HG02642 (cell line): ENCODE data around the gene BORA.
"Not testable (repeated sequence)": the region's sequence is repeated elsewhere in the genome, so short reads cannot be mapped to it uniquely, and the experiment has no call there.

Source experiments
- ATAC-seq: cut with Tn5 transposase; IDR thresholded peaks from one replicate; pipeline ENCODE4 v1.9.1; 2021; ENCODE audit warnings: mild to moderate bottlenecking; ENCODE audit not compliant: unreplicated experiment, poor library complexity

Gene BORA

GRCh38 chr13:72727417-72728289 is at the start of gene BORA, which contains the start of gene MZT1:
Gene BORA, plus strand, starts transcription at chr13:72727923. Its CDS starts 1,018 bp downstream, at chr13:72728941.
Gene MZT1, minus strand, starts transcription at chr13:72727629. Its CDS starts 27 bp downstream, at chr13:72727602.
- ATAC-seq, result peak; percentile 96

GRCh38 chr13:72678312-72678711 is 49.4 kb upstream of the BORA start:
- ATAC-seq, result no peak

DNA sequence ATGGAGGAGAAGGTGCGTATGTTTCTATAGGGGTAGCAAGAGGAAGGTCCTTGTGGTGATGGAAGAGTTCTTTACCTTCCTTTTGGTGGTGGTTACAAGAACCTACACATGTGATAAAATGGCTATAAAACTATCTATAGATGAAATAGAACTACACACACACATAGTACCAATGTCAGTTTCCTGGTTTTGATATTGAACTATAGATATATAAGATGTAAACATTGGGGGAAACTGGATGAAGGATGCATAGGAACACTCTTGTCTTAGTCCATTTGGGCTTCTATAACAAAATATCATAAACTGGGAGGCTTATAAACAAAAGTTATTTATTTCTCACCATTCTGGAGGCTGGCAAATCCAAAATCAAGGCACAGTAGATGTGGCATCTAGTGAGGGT is 47.4 kb upstream of the BORA start:
- ATAC-seq, result no peak

DNA sequence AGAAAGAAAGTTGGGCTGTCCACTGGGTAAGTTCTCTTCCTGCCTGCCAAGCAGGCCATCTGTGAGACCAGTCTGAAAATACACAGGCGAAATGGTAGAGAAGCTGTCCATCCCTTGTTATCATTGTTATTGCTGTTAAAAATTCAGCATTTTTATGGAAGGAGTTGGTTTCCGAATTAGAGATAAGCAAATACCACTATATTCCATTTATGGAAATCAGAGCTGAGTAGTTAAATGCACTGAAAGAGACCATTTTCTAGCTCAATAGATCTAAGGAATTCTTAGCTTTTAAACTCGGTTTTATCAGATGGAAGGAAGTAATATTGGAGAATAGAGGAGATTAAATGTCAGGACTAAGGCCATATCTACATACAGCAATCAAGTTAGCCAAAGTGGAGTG is 41.0 kb upstream of the BORA start:
- no peak for ATAC-seq

- ATAC-seq, result no peak
Observed at GRCh38 chr13:72689181-72689696, 38.5 kb upstream of the BORA start.

DNA sequence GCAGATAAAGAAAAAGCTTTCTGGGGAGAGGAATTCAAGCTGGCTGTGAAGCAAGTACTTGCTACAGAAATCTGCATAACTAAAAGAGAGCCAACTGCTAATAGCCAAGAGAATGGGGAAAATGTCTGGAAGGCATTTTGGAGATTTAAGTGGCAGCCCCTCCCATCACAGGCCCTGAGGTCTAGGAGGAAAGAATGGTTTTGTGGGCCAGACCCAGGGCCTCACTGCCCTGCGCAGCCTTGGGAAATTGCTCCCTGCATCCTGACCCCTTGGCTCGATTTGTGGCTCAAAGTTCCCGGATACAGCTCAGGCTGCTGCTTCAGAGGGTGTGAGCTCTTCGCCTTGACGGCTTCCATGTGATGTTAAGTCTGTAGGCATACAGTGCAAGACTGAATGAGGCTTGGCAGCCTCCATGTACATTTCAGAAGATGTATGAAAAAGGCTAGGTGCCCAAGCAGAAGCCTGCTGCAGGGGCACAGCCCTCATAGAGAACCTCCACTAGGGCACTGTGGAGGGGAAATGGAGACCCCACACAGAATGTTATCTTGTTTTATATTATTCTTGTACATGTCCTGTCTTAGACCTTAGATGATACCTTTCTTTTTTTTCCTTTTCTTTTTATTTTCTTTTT is 34.7 kb upstream of the BORA start:
- ATAC-seq, result no peak

- ATAC-seq, result no peak
Observed at GRCh38 chr13:72693832-72694231, 33.9 kb upstream of the BORA start.

GRCh38 chr13:72694314-72694713 is 33.4 kb upstream of the BORA start:
- ATAC-seq, result no peak

- no peak for ATAC-seq
Observed at GRCh38 chr13:72696579-72696978, 31.1 kb upstream of the BORA start.

DNA sequence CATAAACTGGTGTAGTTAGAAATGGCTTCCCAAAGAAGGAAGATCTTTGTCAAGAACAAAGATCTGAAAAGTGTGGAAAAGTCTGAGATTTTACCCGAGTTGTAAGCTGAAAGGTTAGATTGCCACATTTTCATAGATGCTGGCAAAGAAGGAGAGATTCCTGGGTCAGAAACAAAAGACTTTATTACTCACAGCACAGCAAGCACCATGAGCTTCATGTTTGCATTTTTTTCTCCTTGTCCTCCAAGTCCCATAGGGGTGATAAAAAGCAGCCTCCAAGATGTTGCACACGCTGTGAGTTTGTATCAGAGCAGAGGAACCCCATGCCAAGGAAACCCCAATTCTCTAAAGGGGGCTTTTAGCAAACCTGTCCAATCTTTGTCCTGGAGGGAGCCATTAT is 29.6 kb upstream of the BORA start:
- ATAC-seq, result no peak

DNA sequence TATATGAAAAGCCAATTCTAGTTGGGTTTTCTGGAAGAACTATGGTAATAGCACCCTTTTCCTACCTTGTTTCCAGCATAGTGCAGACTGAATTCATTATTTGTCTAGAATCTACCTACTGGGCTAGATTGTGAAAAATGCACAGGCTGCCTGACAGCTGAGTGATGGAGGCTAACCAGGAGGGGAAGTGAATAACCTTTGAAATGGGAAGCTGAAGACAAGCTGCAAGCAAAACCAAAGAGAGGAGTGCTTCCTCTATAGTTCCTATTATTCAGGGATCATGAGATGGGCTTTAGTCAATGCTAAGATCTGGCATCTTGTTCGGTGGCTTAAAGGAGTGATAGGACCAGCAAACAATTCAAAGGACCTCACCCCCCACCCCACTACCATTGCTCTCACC is 27.2 kb upstream of the BORA start:
- no peak for ATAC-seq

GRCh38 chr13:72716776-72717175 is 10.9 kb upstream of the BORA start:
- no peak for ATAC-seq

GRCh38 chr13:72726185-72726584 is 1.5 kb upstream of the BORA start:
- ATAC-seq, result not testable (repeated sequence)

- peak; percentile 28 for ATAC-seq
Observed at GRCh38 chr13:72726726-72727416, 852 bp upstream of the BORA start.

DNA sequence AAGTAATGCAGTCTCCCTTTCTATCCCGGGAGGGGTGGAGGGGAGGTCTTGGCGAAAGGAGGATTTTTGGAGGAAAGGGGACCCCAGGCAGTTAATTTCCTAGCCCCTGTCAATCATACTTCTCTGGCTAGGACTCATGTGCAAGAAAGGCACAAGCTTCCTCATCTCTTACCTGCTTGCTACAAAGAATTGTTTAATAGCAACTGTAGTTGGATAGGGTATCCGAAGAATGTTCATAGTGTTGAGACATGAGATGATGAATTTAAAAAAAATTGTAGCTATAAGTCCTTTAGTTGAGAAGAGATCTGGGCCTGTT is 525 bp downstream of the BORA start:
- no peak for ATAC-seq

DNA sequence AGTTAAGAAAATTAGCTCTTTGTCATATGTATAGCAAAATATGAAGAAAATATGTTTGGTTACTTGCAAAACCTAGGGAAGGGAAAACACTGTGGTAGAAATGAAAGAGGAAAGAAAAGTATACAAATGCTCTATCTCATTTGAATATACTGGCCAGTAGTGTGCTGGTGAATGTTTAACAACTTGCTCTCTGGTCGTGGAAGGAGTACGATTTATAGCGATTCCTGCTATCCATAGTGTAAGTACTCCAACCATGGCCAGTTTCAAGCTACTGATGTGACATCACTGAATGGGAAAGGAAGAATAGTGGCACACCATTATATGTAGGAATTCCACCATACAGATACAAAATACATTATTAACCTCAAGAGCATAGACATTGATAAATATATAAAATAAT is 9.3 kb downstream of the BORA start:
- ATAC-seq, result no peak

- ATAC-seq, result no peak
Observed at GRCh38 chr13:72740015-72740414, 12.3 kb downstream of the BORA start.

GRCh38 chr13:72745260-72745659 is 17.5 kb downstream of the BORA start:
- ATAC-seq, result no peak

DNA sequence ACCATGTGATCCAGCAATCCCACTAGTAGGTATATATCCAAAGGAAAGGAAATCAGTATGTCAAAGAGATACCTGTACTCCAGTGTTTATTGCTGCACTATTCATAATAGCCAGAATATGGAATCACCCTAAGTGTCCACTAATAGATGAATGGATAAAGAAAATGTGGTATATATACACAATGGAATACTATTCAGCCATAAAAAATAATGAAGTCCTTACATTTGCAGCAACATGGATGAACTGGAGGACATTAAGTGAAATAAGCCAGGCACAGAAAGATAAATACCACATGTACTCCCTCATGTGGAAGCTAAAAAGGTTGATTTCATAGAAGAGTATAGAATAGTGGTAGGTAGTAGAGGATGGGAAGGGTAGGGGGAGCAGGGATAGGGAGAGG is 23.5 kb downstream of the BORA start:
- ATAC-seq, result no peak

DNA sequence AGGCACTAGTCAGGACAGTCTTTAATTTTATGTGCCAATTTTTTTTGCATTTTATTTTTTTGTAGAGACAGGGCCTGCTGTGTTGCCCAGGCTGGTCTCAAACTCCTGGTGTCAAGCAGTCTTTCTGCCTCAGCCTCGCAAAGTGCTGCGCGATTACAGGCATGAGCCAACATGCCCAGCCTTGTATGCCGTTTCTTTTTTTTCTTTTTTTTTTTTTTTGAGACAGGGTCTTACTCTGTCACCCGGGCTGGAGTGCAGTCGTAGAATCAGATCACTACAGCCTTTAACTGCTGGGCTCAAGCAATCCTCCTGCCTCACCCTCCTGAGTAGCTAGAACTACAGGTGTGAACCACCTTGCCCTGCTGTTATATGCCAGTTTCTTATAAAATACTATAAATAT is 26.4 kb downstream of the BORA start:
- ATAC-seq, result no peak
